ENCODE data around the gene PTPRE.

DNA sequence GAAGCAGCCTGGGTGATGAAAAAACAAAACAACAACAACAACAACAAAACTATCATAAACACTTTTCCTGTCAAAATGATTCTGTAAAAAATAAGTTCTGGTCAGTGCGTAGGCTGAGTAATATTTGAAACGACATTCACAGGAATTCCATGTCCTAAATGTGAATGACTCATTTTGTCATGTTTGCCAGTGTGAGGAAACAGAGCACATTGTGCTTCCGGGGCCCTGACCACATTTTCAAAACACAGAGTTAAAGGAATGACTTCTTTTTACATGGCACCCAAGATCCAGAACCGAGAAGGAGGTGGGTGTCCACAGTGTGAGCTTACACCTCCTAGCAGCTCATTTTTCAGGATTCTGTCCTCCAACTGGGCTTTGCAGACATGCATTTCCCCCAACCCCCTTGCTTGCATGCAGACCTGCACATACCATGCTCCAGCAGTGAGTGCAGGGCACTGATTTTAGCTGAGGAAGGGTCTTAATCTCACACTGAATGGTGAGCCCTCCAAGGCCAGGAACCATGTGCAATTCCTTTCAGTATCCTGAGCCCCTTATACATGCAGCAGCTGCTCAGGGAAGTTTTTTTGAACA is 17.2 kb upstream of the PTPRE start:
- TF ChIP-seq POLR2AphosphoS5 (IDR thresholded peaks at IDR 0.05; ENCODE audit: low read depth, low read length) (no peak), SIN3A (IDR thresholded peaks at IDR 0.05; ENCODE audit: borderline replicate concordance, insufficient read depth, low read length) (no peak)
- TF ChIP-seq, protein P1, sequence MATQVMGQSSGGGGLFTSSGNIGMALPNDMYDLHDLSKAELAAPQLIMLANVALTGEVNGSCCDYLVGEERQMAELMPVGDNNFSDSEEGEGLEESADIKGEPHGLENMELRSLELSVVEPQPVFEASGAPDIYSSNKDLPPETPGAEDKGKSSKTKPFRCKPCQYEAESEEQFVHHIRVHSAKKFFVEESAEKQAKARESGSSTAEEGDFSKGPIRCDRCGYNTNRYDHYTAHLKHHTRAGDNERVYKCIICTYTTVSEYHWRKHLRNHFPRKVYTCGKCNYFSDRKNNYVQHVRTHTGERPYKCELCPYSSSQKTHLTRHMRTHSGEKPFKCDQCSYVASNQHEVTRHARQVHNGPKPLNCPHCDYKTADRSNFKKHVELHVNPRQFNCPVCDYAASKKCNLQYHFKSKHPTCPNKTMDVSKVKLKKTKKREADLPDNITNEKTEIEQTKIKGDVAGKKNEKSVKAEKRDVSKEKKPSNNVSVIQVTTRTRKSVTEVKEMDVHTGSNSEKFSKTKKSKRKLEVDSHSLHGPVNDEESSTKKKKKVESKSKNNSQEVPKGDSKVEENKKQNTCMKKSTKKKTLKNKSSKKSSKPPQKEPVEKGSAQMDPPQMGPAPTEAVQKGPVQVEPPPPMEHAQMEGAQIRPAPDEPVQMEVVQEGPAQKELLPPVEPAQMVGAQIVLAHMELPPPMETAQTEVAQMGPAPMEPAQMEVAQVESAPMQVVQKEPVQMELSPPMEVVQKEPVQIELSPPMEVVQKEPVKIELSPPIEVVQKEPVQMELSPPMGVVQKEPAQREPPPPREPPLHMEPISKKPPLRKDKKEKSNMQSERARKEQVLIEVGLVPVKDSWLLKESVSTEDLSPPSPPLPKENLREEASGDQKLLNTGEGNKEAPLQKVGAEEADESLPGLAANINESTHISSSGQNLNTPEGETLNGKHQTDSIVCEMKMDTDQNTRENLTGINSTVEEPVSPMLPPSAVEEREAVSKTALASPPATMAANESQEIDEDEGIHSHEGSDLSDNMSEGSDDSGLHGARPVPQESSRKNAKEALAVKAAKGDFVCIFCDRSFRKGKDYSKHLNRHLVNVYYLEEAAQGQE (IDR thresholded peaks at IDR 0.05; ENCODE audit: insufficient read depth in 1 of 2, low read depth in 2 of 2, low read length in 2 of 2), result no peak

Data from PFSK-1 (cell line).